WTC11 (cell line): ENCODE data around the gene SND1. TPM values are rescaled to one million over a fixed set of nuclear protein-coding genes. Genes with fewer than 3 reads are reported as not detected.

Experiments
- ATAC-seq: fragments of 200-7000 bp; cut with Tn5 transposase; 2 replicates; pipeline ENCODE4 v1.10.0; 2021; ENCODE audit warnings: mild to moderate bottlenecking, moderate library complexity
- CTCF ChIA-PET: fragments of 300-600 bp; sonication (Branson Sonifier 250); formaldehyde crosslinking; loops from one replicate; lab custom pipeline; 2021; ENCODE audit warnings: antibody characterized with exemption; lab: Charles Lee
- POLR2A ChIA-PET: fragments of 350-600 bp; sonication (Branson Sonifier 250); formaldehyde crosslinking; loops from one replicate; lab custom pipeline; 2021; ENCODE audit warnings: antibody characterized with exemption; lab: Charles Lee
- DNase-seq: peaks from one replicate; pipeline ENCODE4 v3.0.0; 2021; ENCODE audit warnings: low spot score
- H3K27ac Mint-ChIP-seq: 2 replicates; pipeline ENCODE4 v1.8.0; 2021; ENCODE audit warnings: mixed read lengths
- H3K27me3 Mint-ChIP-seq: 2 replicates; pipeline ENCODE4 v1.8.0; 2021; ENCODE audit warnings: low read depth, mild to moderate bottlenecking, moderate library complexity, mixed read lengths
- H3K36me3 Mint-ChIP-seq: 2 replicates; pipeline ENCODE4 v1.8.0; 2021; ENCODE audit warnings: mixed read lengths
- H3K4me1 Mint-ChIP-seq: 2 replicates; pipeline ENCODE4 v1.8.0; 2022; ENCODE audit warnings: mixed read lengths
- H3K4me3 Mint-ChIP-seq: 2 replicates; pipeline ENCODE4 v1.8.0; 2021; ENCODE audit warnings: mild to moderate bottlenecking, moderate library complexity, mixed read lengths
- H3K9me3 Mint-ChIP-seq: 2 replicates; pipeline ENCODE4 v1.8.0; 2021; ENCODE audit warnings: mixed read lengths
- EMX1 ChIP-seq: fragments of 250-450 bp; sonication (Bioruptor Pico); IDR thresholded peaks from 2 replicates; pipeline ENCODE4 v1.8.0; 2021; ENCODE audit warnings: mild to moderate bottlenecking
- FOXP1 ChIP-seq: sonication (generic); formaldehyde crosslinking; IDR thresholded peaks from 2 replicates; pipeline ENCODE4 v1.8.0; 2022; ENCODE audit warnings: missing genetic modification reagents, mild to moderate bottlenecking, moderate library complexity, borderline replicate concordance
- KAT7 ChIP-seq: sonication (generic); formaldehyde crosslinking; IDR thresholded peaks from 2 replicates; pipeline ENCODE4 v1.8.1; 2023; ENCODE audit warnings: missing genetic modification reagents, mild to moderate bottlenecking, borderline replicate concordance
- MYBL2 ChIP-seq: sonication (generic); formaldehyde crosslinking; IDR thresholded peaks from 2 replicates; pipeline ENCODE4 v1.8.1; 2023; ENCODE audit warnings: mild to moderate bottlenecking, moderate library complexity, missing genetic modification reagents
- NFE2L1 ChIP-seq: sonication (generic); formaldehyde crosslinking; IDR thresholded peaks from 2 replicates; pipeline ENCODE4 v1.8.1; 2023; ENCODE audit warnings: missing genetic modification reagents
- NR1H2 ChIP-seq: sonication (generic); formaldehyde crosslinking; IDR thresholded peaks from 2 replicates; pipeline ENCODE4 v1.9.0; 2021; ENCODE audit warnings: mild to moderate bottlenecking, moderate library complexity, missing genetic modification reagents
- OVOL2 ChIP-seq: fragments of 250-450 bp; sonication (Bioruptor Pico); IDR thresholded peaks from 2 replicates; pipeline ENCODE4 v1.9.0; 2021; ENCODE audit warnings: mild to moderate bottlenecking, borderline replicate concordance
- total RNA-seq: library from RNA; stranded (reverse); gene quantifications from 3 replicates; pipeline ENCODE4 v1.2.3, GENCODE V29; 2021
- TF ChIP-seq, protein P1 (sequence below): fragments of 250-450 bp; sonication (Bioruptor Pico); IDR thresholded peaks from 2 replicates; pipeline ENCODE4 v1.9.0; 2021; ENCODE audit warnings: mild to moderate bottlenecking, borderline replicate concordance
- TF ChIP-seq, protein P2 (sequence below): sonication (generic); formaldehyde crosslinking; IDR thresholded peaks from 2 replicates; pipeline ENCODE4 v1.8.1; 2023; ENCODE audit warnings: mild to moderate bottlenecking, missing genetic modification reagents
- TF ChIP-seq, protein P3 (sequence below): sonication (generic); formaldehyde crosslinking; IDR thresholded peaks from 2 replicates; pipeline ENCODE4 v1.8.1; 2022; ENCODE audit warnings: missing genetic modification reagents, borderline replicate concordance
- TF ChIP-seq, protein P4 (sequence below): fragments of 250-450 bp; sonication (Bioruptor Pico); IDR thresholded peaks from 2 replicates; pipeline ENCODE4 v1.9.0; 2021; ENCODE audit warnings: moderate library complexity, mild to moderate bottlenecking, inconsistent platforms, borderline replicate concordance
- TF ChIP-seq, protein P5 (sequence below): sonication (generic); formaldehyde crosslinking; IDR thresholded peaks from 2 replicates; pipeline ENCODE4 v1.8.0; 2022; ENCODE audit warnings: mild to moderate bottlenecking, missing genetic modification reagents

The SND1 gene
- total RNA-seq, 1 experiment from 2014 or later, result 261 TPM

DNA sequence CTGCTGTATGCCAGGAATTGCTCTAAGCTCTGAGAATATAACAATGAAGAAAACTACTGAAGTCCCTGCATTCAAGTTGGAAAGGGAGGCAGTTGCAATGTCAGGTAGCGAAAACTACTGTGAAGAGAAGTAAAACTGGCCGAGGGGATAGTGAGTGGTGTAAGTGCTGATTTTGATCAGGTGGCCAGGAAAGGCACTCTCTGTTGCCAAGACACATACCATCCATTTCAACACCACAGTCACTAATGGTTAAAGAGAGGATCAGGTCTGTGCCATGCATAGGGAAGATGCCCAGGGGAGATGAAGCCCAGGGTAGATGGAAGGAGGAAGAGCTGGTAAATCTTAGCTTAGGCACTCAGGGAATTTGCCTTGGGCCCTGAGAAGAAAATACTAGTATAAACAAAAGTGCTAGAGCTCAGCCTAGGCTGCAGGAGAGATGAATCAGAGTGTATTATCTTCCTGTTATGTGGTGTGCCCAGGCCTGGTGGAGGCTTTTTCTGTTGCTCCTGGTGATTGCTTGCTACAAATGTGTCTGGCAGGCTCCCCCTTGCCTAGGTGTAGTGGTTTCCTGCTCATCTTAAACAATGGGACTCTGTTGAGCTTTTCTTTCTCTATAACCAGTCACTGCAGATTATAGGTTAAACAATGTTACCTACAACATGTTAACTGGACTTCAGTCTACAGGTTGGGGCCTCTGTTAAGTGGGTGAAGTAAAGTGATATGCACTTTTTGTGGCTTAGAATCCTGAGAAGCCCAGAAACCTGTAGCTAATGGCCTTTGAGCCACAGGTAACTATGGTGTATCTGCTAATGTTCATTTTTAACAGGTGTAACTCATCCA is 253.7 kb downstream of the SND1 start:
- Mint-ChIP-seq H3K4me1 (peaks cover 55% of the 10 kb centered on the region), H3K27ac (no peak overlapping the region), H3K27me3 (no peaks in the 10 kb centered on the region), H3K36me3 (peaks cover 8% of the 10 kb centered on the region; the same call in 1 of the 2 replicates), H3K9me3 (no peaks in the 10 kb centered on the region), H3K4me3 (no peak overlapping the region)
- no peak for TF ChIP-seq FOXP1 (CRISPR knock-in tag)
- no peak for TF ChIP-seq KAT7 (CRISPR knock-in tag)
- TF ChIP-seq, protein P1, sequence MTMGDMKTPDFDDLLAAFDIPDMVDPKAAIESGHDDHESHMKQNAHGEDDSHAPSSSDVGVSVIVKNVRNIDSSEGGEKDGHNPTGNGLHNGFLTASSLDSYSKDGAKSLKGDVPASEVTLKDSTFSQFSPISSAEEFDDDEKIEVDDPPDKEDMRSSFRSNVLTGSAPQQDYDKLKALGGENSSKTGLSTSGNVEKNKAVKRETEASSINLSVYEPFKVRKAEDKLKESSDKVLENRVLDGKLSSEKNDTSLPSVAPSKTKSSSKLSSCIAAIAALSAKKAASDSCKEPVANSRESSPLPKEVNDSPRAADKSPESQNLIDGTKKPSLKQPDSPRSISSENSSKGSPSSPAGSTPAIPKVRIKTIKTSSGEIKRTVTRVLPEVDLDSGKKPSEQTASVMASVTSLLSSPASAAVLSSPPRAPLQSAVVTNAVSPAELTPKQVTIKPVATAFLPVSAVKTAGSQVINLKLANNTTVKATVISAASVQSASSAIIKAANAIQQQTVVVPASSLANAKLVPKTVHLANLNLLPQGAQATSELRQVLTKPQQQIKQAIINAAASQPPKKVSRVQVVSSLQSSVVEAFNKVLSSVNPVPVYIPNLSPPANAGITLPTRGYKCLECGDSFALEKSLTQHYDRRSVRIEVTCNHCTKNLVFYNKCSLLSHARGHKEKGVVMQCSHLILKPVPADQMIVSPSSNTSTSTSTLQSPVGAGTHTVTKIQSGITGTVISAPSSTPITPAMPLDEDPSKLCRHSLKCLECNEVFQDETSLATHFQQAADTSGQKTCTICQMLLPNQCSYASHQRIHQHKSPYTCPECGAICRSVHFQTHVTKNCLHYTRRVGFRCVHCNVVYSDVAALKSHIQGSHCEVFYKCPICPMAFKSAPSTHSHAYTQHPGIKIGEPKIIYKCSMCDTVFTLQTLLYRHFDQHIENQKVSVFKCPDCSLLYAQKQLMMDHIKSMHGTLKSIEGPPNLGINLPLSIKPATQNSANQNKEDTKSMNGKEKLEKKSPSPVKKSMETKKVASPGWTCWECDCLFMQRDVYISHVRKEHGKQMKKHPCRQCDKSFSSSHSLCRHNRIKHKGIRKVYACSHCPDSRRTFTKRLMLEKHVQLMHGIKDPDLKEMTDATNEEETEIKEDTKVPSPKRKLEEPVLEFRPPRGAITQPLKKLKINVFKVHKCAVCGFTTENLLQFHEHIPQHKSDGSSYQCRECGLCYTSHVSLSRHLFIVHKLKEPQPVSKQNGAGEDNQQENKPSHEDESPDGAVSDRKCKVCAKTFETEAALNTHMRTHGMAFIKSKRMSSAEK (CRISPR knock-in tag), result no peak
- TF ChIP-seq NFE2L1, result no peak
- TF ChIP-seq, protein P2, sequence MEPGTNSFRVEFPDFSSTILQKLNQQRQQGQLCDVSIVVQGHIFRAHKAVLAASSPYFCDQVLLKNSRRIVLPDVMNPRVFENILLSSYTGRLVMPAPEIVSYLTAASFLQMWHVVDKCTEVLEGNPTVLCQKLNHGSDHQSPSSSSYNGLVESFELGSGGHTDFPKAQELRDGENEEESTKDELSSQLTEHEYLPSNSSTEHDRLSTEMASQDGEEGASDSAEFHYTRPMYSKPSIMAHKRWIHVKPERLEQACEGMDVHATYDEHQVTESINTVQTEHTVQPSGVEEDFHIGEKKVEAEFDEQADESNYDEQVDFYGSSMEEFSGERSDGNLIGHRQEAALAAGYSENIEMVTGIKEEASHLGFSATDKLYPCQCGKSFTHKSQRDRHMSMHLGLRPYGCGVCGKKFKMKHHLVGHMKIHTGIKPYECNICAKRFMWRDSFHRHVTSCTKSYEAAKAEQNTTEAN (CRISPR knock-in tag), result no peak
- no peak for TF ChIP-seq EMX1 (CRISPR knock-in tag)
- TF ChIP-seq, protein P3, sequence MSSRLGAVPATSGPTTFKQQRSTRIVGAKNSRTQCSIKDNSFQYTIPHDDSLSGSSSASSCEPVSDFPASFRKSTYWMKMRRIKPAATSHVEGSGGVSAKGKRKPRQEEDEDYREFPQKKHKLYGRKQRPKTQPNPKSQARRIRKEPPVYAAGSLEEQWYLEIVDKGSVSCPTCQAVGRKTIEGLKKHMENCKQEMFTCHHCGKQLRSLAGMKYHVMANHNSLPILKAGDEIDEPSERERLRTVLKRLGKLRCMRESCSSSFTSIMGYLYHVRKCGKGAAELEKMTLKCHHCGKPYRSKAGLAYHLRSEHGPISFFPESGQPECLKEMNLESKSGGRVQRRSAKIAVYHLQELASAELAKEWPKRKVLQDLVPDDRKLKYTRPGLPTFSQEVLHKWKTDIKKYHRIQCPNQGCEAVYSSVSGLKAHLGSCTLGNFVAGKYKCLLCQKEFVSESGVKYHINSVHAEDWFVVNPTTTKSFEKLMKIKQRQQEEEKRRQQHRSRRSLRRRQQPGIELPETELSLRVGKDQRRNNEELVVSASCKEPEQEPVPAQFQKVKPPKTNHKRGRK (CRISPR knock-in tag), result no peak
- TF ChIP-seq MYBL2 (CRISPR knock-in tag), result no peak
- TF ChIP-seq, protein P4, sequence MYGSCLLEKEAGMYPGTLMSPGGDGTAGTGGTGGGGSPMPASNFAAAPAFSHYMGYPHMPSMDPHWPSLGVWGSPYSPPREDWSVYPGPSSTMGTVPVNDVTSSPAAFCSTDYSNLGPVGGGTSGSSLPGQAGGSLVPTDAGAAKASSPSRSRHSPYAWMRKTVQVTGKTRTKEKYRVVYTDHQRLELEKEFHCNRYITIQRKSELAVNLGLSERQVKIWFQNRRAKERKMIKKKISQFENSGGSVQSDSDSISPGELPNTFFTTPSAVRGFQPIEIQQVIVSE (CRISPR knock-in tag), result no peak
- no peak for TF ChIP-seq NR1H2 (CRISPR knock-in tag)
- TF ChIP-seq, protein P5, sequence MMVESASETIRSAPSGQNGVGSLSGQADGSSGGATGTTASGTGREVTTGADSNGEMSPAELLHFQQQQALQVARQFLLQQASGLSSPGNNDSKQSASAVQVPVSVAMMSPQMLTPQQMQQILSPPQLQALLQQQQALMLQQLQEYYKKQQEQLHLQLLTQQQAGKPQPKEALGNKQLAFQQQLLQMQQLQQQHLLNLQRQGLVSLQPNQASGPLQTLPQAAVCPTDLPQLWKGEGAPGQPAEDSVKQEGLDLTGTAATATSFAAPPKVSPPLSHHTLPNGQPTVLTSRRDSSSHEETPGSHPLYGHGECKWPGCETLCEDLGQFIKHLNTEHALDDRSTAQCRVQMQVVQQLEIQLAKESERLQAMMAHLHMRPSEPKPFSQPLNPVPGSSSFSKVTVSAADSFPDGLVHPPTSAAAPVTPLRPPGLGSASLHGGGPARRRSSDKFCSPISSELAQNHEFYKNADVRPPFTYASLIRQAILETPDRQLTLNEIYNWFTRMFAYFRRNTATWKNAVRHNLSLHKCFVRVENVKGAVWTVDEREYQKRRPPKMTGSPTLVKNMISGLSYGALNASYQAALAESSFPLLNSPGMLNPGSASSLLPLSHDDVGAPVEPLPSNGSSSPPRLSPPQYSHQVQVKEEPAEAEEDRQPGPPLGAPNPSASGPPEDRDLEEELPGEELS (CRISPR knock-in tag), result no peak
- TF ChIP-seq OVOL2 (CRISPR knock-in tag), result no peak
- DNase-seq, result no peak
- ChIA-PET POLR2A (interaction anchor here (0.6 kb wide), 1 partner anchor 19 kb away, joined by 7 read pairs; no protein-coding TSS in a partner anchor), CTCF (interaction anchor here (1.4 to 3.1 kb wide), 2 partner anchors 113 to 115 kb away, joined by 3 to 14 read pairs; no protein-coding TSS in a partner anchor)
- ATAC-seq, result no peak
